GM20431 (cell line): Measurements from ENCODE around the gene TTLL3.

ENCODE experiments used
- in situ Hi-C: fragments of 300-500 bp; cut with MseI, MboI; formaldehyde crosslinking; loops from one replicate; pipeline ENCODE4 v1.15.0; 2020; ENCODE audit warnings: low sequenced_read_pairs; ENCODE audit not compliant: unreplicated experiment

The TTLL3 gene

GRCh38 chr3:9780910-9781309, 29.2 kb upstream of the TTLL3 start:
- in situ Hi-C loops: no loop called here

GRCh38 chr3:9781551-9781950, 28.5 kb upstream of the TTLL3 start:
- in situ Hi-C loops: no loop called here

GRCh38 chr3:9781978-9782603, 28.0 kb upstream of the TTLL3 start:
- in situ Hi-C loops: no loop called here

GRCh38 chr3:9782770-9783169, 27.3 kb upstream of the TTLL3 start:
- in situ Hi-C loops: no loop called here

GRCh38 chr3:9783954-9784353, 26.1 kb upstream of the TTLL3 start:
- in situ Hi-C loops: no loop called here

- in situ Hi-C loops: no loop called here
Measured at GRCh38 chr3:9784965-9785364, 25.1 kb upstream of the TTLL3 start.

GRCh38 chr3:9785602-9786001, 24.5 kb upstream of the TTLL3 start:
- in situ Hi-C loops: no loop called here

GRCh38 chr3:9786209-9786739, 23.8 kb upstream of the TTLL3 start:
- in situ Hi-C loops: no loop called here

- in situ Hi-C loops: no loop called here
Measured at GRCh38 chr3:9786825-9787669, 23.0 kb upstream of the TTLL3 start.

- in situ Hi-C loops: no loop called here
Measured at GRCh38 chr3:9787714-9788113, 22.3 kb upstream of the TTLL3 start.

- in situ Hi-C loops: no loop called here
Measured at GRCh38 chr3:9791127-9791526, 18.9 kb upstream of the TTLL3 start.

- in situ Hi-C loops: no loop called here
Measured at GRCh38 chr3:9791790-9792404, 18.2 kb upstream of the TTLL3 start.

GRCh38 chr3:9792405-9793160, 17.5 kb upstream of the TTLL3 start, which contains the start of the genes ARPC4 and TADA3:
ARPC4 (plus strand) TSS chr3:9793082; CDS start chr3:9793122, 40 bp downstream.
TADA3 (minus strand) TSS chr3:9792473; CDS start chr3:9791466, 1,007 bp downstream.
- in situ Hi-C loops: no loop called here

GRCh38 chr3:9793161-9793781, 16.8 kb upstream of the TTLL3 start:
- in situ Hi-C loops: no loop called here

- in situ Hi-C loops: no loop called here
Measured at GRCh38 chr3:9794400-9794799, 15.7 kb upstream of the TTLL3 start.

- in situ Hi-C loops: no loop called here
Measured at GRCh38 chr3:9795207-9795606, 14.9 kb upstream of the TTLL3 start.

- in situ Hi-C loops: no loop called here
Measured at GRCh38 chr3:9797196-9797945, 12.7 kb upstream of the TTLL3 start.

GRCh38 chr3:9800529-9800928, 9.5 kb upstream of the TTLL3 start:
- in situ Hi-C loops: no loop called here

- in situ Hi-C loops: no loop called here
Measured at GRCh38 chr3:9803494-9803893, 6.6 kb upstream of the TTLL3 start.
